C1 segment of cervical spinal cord (tissue), 14 donors: Measurements from ENCODE around the gene UBE2D2.

ENCODE experiments used
- DNase-seq, 14 donors: peaks; one replicate each; lab custom pipeline; 2025; lab: John Stamatoyannopoulos, UW

The UBE2D2 gene

GRCh38 chr5:139660105-139660922 lies 99.2 kb downstream of the UBE2D2 start:
- peak in 13 of 14 donors; percentile 55 to 96 (median 85) for DNase-seq

DNA sequence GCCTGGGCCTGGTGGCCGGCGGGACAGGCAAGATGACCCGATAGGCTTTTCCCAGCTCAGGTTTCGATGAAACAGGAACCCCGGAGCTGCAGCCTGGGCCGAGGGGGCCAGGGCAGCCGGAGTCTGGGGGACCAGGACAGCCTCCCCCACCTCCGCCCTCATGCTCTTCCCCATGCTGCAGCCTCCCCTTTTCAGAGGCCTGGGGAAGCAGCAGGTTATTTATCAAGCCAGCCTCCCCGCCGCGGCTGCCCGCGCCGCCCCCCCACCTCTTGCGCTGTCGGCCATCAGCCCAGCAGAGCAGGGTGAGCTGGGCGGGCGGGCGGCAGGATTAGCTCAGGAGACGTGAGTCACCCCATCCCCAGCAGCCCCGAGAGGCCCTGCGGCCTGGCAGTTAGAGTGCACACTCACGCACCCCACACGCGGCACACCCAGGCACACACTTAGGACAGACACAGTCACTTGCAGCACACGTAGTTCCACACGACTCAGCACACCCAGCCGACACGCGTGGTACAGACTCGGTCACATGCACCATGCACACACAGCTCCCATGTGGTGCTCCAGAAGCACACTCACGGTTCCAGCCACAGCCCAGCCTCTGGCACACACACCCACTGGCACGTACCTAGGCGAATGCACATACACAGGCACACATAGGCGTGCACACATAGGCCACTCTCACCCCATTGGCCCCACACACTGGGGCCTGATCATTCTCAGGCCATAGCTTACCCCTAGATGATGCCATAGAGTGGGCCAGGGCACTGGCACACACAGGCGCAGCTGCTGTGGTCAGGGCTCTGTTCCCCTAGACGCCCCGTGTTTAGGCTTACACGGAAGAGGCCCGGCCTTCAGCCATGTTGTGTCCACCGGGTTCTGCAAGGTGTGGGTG lies 100.0 kb downstream of the UBE2D2 start:
- peak in 9 of 14 donors; percentile 44 to 95 (median 69) for DNase-seq

DNA sequence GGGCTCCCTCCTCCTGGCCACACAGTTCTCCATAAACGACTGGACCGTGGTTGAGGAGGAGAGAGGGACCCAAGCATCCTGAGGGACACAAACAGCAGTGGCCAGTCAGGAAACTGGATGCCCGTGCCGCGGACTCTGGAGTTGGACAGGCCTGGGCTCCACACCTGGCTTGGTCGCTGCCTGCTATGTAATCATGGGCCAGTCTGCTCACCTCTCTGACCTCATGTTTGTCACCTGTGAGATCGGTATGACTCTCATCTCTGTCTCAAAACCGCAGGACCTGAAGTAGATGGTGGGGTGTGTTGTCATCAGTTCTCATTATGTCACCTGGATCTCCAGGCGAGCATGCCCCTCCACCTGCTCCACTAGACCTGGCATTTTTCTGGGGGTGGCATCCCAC lies 101.5 kb downstream of the UBE2D2 start:
- DNase-seq: no peak

DNA sequence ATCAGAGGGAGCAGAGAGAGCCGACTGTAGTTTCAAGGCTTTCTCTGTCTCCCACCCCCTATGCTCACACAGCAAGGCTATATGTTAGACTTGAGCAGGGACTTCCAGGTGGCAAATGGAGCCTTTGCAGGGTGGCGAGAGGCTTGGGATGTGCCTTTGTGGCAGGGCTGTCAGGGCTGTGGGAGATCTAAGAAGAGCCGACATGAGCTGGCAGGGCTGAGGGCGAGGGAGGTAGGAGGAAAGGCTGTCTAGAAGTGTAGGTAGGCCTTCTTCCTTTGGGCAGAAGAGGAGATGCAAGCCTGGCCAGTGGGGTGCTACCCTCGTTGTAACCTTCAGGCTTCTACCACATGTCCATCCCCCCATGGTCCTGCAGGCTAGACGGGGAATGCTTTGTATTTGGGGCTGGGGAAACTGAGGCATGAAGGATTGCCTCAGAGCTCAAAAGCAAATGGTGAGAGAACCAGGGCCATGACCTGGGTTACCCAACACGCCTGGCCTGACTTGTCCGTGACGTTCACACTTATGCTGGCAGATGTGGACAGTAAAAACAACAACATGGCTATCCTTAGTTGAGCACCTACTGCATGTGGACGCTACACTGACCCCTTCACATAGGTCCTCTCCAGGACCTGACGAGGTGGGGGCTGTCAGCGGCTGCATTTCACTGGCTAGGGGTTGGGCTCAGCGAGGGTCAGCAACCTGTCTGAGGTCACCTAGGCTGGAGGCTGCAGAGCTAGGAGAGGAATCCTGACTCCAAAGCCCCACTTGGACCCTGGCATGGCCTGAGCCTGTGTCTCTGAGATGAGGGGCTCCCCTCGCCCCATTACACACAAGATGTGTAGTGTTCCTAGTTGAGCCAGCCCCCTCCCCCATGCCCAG lies 102.3 kb downstream of the UBE2D2 start:
- DNase-seq: no peak

- DNase-seq: peak in 1 of 14 donors; percentile 55
Measured at GRCh38 chr5:139664086-139664693, 103.1 kb downstream of the UBE2D2 start.

- DNase-seq: peak in 6 of 14 donors; percentile 28 to 77 (median 54)
Measured at GRCh38 chr5:139664727-139665351, 103.7 kb downstream of the UBE2D2 start.

DNA sequence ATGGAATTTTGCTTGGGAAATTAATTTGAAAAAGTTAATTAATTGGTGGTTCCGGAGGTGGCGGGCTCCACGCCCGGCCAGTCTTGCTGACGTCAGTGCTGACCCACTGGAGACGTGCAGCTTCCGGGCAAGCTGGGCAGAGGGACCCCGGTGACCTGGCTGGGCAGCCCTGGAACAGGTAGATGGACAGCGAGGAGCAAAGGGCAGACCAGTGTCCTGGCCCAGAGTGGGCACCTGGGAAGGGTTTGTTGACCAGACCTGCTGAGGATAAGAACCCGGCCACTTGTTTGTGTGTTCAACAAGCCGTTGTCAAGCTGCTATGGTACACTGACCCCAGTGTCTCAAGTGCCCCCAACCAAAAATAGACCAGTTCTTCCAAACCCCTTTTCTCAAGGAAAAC lies 104.5 kb downstream of the UBE2D2 start:
- no peak for DNase-seq

- no peak for DNase-seq
Measured at GRCh38 chr5:139666551-139666950, 105.4 kb downstream of the UBE2D2 start.

DNA sequence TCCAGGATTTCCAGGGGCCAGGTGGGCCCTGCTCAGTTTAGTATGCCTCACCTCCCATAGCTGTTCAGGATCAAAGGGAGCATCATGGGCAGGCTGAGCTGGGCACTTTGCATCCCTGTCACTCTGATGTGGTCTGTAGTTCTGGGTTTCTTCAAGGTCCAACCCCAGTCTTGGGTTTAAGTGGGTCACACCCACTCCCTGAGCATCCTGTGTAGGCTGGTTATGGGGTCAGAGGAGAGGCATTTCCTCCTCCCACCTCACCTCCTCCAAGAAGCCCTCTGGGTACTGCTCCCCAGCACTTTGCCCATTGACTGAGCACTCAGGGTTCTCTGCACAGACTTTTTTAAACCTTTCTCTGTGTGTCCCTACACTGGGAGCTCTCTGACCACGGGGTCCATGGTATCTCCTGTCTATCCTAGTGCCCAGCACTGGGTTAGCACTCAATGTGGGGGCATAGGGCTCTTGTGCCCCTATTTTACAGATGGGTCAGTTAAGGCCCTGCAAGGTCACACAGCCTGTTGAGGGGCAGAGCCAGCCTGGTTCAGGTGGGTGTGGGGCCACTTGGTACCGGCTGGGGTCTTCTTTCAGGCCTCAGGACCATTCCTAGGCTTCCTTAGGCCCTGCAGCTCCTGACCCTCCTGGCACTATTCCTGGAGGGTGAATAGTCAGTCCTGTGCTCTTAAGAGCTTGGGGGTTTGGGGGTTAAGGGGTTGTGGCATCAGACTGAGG lies 106.0 kb downstream of the UBE2D2 start:
- DNase-seq: no peak

DNA sequence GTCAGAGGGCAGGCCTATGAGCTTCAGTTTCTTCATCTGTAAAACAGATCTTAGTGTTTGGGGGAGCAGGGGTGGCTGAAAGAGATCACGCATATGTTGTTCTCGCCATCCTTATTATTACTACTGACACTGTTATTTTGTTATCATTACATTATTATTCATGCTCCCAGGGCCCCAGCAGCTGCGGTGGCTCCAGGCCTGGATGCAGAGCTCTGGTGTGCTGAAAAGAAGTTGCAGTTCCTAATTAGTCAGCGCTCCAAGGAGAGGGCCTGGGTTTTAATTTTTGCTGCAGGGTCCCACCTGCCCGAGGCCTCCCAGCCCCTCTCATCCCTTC lies 106.6 kb downstream of the UBE2D2 start:
- no peak for DNase-seq

GRCh38 chr5:139668064-139668880 lies 107.1 kb downstream of the UBE2D2 start:
- peak in 5 of 14 donors; percentile 55 to 74 (median 62) for DNase-seq

DNA sequence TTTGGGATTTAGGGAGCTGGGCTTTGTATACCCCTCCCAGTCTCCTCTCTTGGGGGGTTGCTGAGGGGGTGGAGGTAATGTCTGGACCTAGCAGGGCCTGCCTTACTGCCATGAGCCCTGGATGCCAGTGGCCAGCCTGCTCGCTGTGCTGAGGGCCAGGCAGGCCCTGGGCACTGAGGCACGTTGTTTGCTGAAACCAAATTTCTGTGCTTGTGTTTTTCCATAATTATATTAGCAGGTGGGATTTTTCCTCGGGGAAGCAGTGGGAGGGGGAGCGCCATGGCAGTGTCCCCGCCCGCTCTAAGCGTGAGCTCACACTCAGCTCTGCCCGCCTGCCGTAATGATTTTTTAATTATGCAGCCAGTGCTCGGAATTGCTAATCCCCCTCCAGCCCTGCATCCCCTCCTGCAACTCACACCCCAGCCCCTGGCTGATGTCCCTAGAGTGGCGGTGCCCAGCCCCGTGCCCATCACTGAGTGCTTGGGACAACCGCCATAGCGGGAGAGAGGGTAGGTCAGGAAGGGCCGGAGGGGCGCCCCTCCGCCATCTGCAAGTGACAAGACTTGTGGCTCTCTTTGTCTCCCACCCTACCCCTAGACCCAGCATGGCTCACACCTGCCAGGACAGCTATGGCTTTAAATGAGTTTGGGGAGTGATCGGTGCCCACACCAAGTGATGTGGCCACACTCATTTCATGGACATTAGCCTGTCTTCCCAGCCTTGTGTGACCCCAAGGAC lies 108.0 kb downstream of the UBE2D2 start:
- peak in 1 of 14 donors; percentile 47 for DNase-seq

GRCh38 chr5:139669662-139670368 lies 108.7 kb downstream of the UBE2D2 start:
- peak in 2 of 14 donors; percentile 39 to 47 for DNase-seq

DNA sequence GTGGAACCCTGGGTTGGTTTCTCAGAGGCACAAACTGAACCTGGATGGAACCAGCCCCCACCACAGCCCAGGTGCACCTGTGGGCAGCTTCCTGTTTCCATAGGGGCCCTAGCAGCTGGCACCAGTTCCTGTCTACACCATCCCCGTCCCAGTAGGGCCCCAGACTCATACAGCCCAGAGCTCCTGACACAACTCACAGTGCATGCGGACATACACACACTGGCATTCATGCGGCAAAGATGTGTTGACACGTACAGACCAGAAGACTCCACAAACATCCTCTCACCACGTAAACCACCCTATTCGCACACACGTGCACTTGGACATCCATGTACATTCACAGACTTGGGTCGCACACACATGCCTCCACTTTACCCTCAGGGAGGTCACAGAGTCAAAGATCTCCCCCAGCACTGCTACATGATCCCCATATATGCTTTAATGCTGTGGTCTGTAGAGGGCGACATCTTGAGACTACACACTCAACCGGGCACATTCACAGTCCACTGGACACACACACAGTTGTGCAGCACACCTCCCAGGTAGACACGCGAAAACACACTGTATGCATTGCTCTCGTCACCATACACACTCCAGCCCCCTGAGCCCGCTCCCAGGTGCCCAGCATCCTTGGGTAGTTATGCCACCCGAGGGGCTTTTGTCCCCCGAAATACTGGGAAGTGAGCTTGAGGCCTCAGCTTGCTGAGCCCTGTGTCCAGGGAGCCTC lies 109.4 kb downstream of the UBE2D2 start:
- peak in 1 of 14 donors; percentile 58 for DNase-seq

- peak in 12 of 14 donors; percentile 49 to 86 (median 78) for DNase-seq
Measured at GRCh38 chr5:139671096-139671841, 110.1 kb downstream of the UBE2D2 start.

GRCh38 chr5:139675213-139675612 lies 114.1 kb downstream of the UBE2D2 start:
- DNase-seq: no peak
